Activated CD8-positive, alpha-beta T cell treated with anti-CD3 and anti-CD28 coated beads for 36 hours (primary cell): Measurements from ENCODE around the gene BICRAL. TPM values are rescaled to one million over a fixed set of nuclear protein-coding genes. Genes with fewer than 3 reads are reported as not detected.

Source experiments
- ATAC-seq: fragments of 200-7000 bp; cut with Tn5 transposase; one replicate; pipeline ENCODE4 v1.10.0; 2021; ENCODE audit warnings: mild to moderate bottlenecking, moderate library complexity
- CTCF ChIA-PET: fragments of 350-600 bp; sonication (Branson Sonifier 250); formaldehyde crosslinking; loops from one replicate; lab custom pipeline; 2021; ENCODE audit warnings: antibody characterized with exemption; lab: Charles Lee
- POLR2A ChIA-PET: fragments of 350-600 bp; sonication (Branson Sonifier 250); formaldehyde crosslinking; loops from one replicate; lab custom pipeline; 2021; ENCODE audit warnings: antibody characterized with exemption; lab: Charles Lee
- DNase-seq: peaks from one replicate; pipeline ENCODE4 v3.0.0-alpha.2; 2020
- H3K27ac Mint-ChIP-seq: one replicate; pipeline ENCODE4 v1.8.0; 2021; ENCODE audit warnings: mild to moderate bottlenecking, mixed read lengths
- H3K27me3 Mint-ChIP-seq: one replicate; pipeline ENCODE4 v1.8.0; 2021; ENCODE audit warnings: mixed read lengths
- H3K36me3 Mint-ChIP-seq: one replicate; pipeline ENCODE4 v1.8.0; 2021; ENCODE audit warnings: low read depth, mixed read lengths
- H3K4me1 Mint-ChIP-seq: one replicate; pipeline ENCODE4 v1.8.0; 2021; ENCODE audit warnings: low read depth, mixed read lengths
- H3K4me3 Mint-ChIP-seq: one replicate; pipeline ENCODE4 v1.8.0; 2021; ENCODE audit warnings: mild to moderate bottlenecking, moderate library complexity, mixed read lengths
- H3K9me3 Mint-ChIP-seq: one replicate; pipeline ENCODE4 v1.8.0; 2021; ENCODE audit warnings: mixed read lengths
- CTCF ChIP-seq: fragments of 200-600 bp; IDR thresholded peaks from one replicate; pipeline ENCODE4 v1.8.0; 2022; ENCODE audit warnings: antibody characterized with exemption, mild to moderate bottlenecking
- intact Hi-C: fragments of 100-400 bp; cut with micrococcal nuclease; formaldehyde crosslinking; loops from one replicate; pipeline ENCODE4 v1.10.0; 2022
- total RNA-seq, 2 experiments: library from RNA; stranded (reverse); gene quantifications; one replicate each; pipeline ENCODE4 v1.2.3, GENCODE V29; 2021

Gene BICRAL
- total RNA-seq, 2 experiments from 2014 or later = 9.7 to 9.8 TPM

- Mint-ChIP-seq H3K4me3 (no peak overlapping the region), H3K4me1 (peaks cover 26% of the 10 kb centered on the region), H3K27me3 (no peaks in the 10 kb centered on the region), H3K27ac (no peak overlapping the region), H3K36me3 (no peaks in the 10 kb centered on the region), H3K9me3 (no peaks in the 10 kb centered on the region)
- ATAC-seq (peak; percentile 31), DNase-seq (no peak)
- intact Hi-C loops = no loop called here
- POLR2A ChIA-PET = interaction anchor here (0.9 to 2.4 kb wide), 6 partner anchors 10 to 36 kb away, joined by 3 to 6 read pairs (median 4); no protein-coding TSS in a partner anchor
- TF ChIP-seq CTCF = no peak
- CTCF ChIA-PET = interaction anchor here (1.5 to 1.9 kb wide), 3 partner anchors 10 to 93 kb away, joined by 4 to 6 read pairs (median 5); no protein-coding TSS in a partner anchor
Measured at GRCh38 chr6:42818878-42819277, 37.0 kb downstream of the BICRAL start.

- no peak overlapping the region for H3K4me3 Mint-ChIP-seq
- CTCF ChIA-PET = interaction anchor here (1.5 kb wide), 1 partner anchor 13 kb away, joined by 4 read pairs; no protein-coding TSS in a partner anchor
- peaks cover 24% of the 10 kb centered on the region for H3K4me1 Mint-ChIP-seq
- peak; percentile 15 for DNase-seq
- peak; percentile 86 for ATAC-seq
- no peaks in the 10 kb centered on the region for H3K9me3 Mint-ChIP-seq
- intact Hi-C loops = no loop called here
- H3K27ac Mint-ChIP-seq = peak overlapping the region; percentile 49
- no peak for TF ChIP-seq CTCF
- H3K36me3 Mint-ChIP-seq = no peaks in the 10 kb centered on the region
- H3K27me3 Mint-ChIP-seq = no peaks in the 10 kb centered on the region
- POLR2A ChIA-PET = interaction anchor here (0.6 to 2.4 kb wide), 9 partner anchors 8 to 74 kb away, joined by 3 to 6 read pairs (median 3); partner anchors contain the start of genes RPL7L1 and TBCC
Measured at GRCh38 chr6:42819803-42820511, 38.1 kb downstream of the BICRAL start.

- peaks cover 24% of the 10 kb centered on the region for H3K4me1 Mint-ChIP-seq
- intact Hi-C loops = no loop called here
- H3K36me3 Mint-ChIP-seq = no peaks in the 10 kb centered on the region
- CTCF ChIA-PET = interaction anchor here (1.5 kb wide), 1 partner anchor 14 kb away, joined by 4 read pairs; no protein-coding TSS in a partner anchor
- no peaks in the 10 kb centered on the region for H3K9me3 Mint-ChIP-seq
- H3K27me3 Mint-ChIP-seq = no peaks in the 10 kb centered on the region
- ATAC-seq (no peak), DNase-seq (no peak)
- peak overlapping the region; percentile 33 for H3K27ac Mint-ChIP-seq
- POLR2A ChIA-PET = interaction anchor here (0.6 to 2.4 kb wide), 6 partner anchors 9 to 74 kb away, joined by 3 to 6 read pairs (median 3); partner anchors contain the start of genes RPL7L1 and TBCC
- no peak overlapping the region for H3K4me3 Mint-ChIP-seq
- no peak for TF ChIP-seq CTCF
Measured at GRCh38 chr6:42820512-42821340, 38.9 kb downstream of the BICRAL start.

GRCh38 chr6:42821341-42821668, 39.5 kb downstream of the BICRAL start:
- H3K9me3 Mint-ChIP-seq = no peaks in the 10 kb centered on the region
- intact Hi-C loops = no loop called here
- H3K4me1 Mint-ChIP-seq = peaks cover 24% of the 10 kb centered on the region
- DNase-seq (no peak), ATAC-seq (no peak)
- no peak overlapping the region for H3K4me3 Mint-ChIP-seq
- no peak overlapping the region for H3K27ac Mint-ChIP-seq
- no peaks in the 10 kb centered on the region for H3K36me3 Mint-ChIP-seq
- TF ChIP-seq CTCF = no peak
- ChIA-PET CTCF (no interaction called here), POLR2A (interaction anchor here (2.4 kb wide), 1 partner anchor 10 kb away, joined by 6 read pairs; no protein-coding TSS in a partner anchor)
- H3K27me3 Mint-ChIP-seq = no peaks in the 10 kb centered on the region
